GM23248 (cell line): ENCODE measurements around the gene PDLIM7.

Source experiments
- EZH2 ChIP-seq: fragments of 200-600 bp; sonication (generic); IDR thresholded peaks from 2 replicates; pipeline ENCODE4 v1.6.1; 2018; ENCODE audit warnings: antibody characterized with exemption, mild to moderate bottlenecking; ENCODE audit not compliant: insufficient read depth, poor library complexity, severe bottlenecking
- EZH2phosphoT487 ChIP-seq: fragments of 200-600 bp; sonication (generic); IDR thresholded peaks from 2 replicates; pipeline ENCODE4 v1.6.1; 2018; ENCODE audit warnings: antibody characterized with exemption, moderate library complexity, mild to moderate bottlenecking, low read depth; ENCODE audit not compliant: insufficient read depth

- TF ChIP-seq EZH2 (no peak), EZH2phosphoT487 (no peak)
Observed at GRCh38 chr5:177530638-177531037, 33.2 kb upstream of the PDLIM7 start.
